ENCODE data around the gene RRAS. TPM values are rescaled to one million over a fixed set of nuclear protein-coding genes. Genes with fewer than 3 reads are reported as not detected.

Gene RRAS
- total RNA-seq, 1 donor from 2014 or later, result 110 TPM

Other genes starting within 250 kb of the RRAS start
- gene PTH2, start 216.7 kb downstream of the RRAS start, total RNA-seq, result not detected in 2 replicates
- gene GFY, start 214.8 kb downstream of the RRAS start, total RNA-seq, result not detected in 2 replicates
- not detected in 2 replicates for gene SLC17A7, start 198.6 kb downstream of the RRAS start, total RNA-seq
- gene PIH1D1, start 188.3 kb downstream of the RRAS start, total RNA-seq, result 66.3 and 85.3 TPM in 2 replicates
- gene ALDH16A1, start 186.9 kb downstream of the RRAS start, total RNA-seq, result 50.8 and 51.3 TPM in 2 replicates
- gene FLT3LG, start 165.9 kb downstream of the RRAS start, total RNA-seq, result 3.1 and 4.4 TPM in 2 replicates
- gene RPL13A, start 152.5 kb downstream of the RRAS start, total RNA-seq, result 1,767 and 2,462 TPM in 2 replicates
- 3,090 and 4,095 TPM in 2 replicates for gene RPS11, start 143.7 kb downstream of the RRAS start, total RNA-seq
- 167 and 217 TPM in 2 replicates for gene FCGRT, start 127.5 kb downstream of the RRAS start, total RNA-seq
- 71.5 and 95.5 TPM in 2 replicates for gene RCN3, start 112.1 kb downstream of the RRAS start, total RNA-seq
- 79.9 and 91.1 TPM in 2 replicates for gene NOSIP, start 59.6 kb downstream of the RRAS start, total RNA-seq
- 1.6 and 12.2 TPM in 2 replicates for gene PRRG2, start 58.8 kb downstream of the RRAS start, total RNA-seq
- 13.4 and 26.1 TPM in 2 replicates for gene PRR12, start 49.0 kb downstream of the RRAS start, total RNA-seq
- 47.0 and 68.6 TPM in 2 replicates for gene SCAF1, start 2.1 kb upstream of the RRAS start, total RNA-seq
- gene IRF3, start 25.7 kb upstream of the RRAS start, total RNA-seq, result 36.9 and 46.9 TPM in 2 replicates
- gene BCL2L12, start 25.8 kb upstream of the RRAS start, total RNA-seq, result 18.6 and 21.2 TPM in 2 replicates
- 266 and 283 TPM in 2 replicates for gene PRMT1, start 37.1 kb upstream of the RRAS start, total RNA-seq
- 1.5 and 1.8 TPM in 2 replicates for gene ADM5, start 49.5 kb upstream of the RRAS start, total RNA-seq
- gene CPT1C, start 51.0 kb upstream of the RRAS start, total RNA-seq, result 18.6 and 28.4 TPM in 2 replicates
- gene TSKS, start 123.2 kb upstream of the RRAS start, total RNA-seq, result not detected in 2 replicates
- gene AP2A1, start 126.9 kb upstream of the RRAS start, total RNA-seq, result 146 and 147 TPM in 2 replicates
- gene FUZ, start 173.1 kb upstream of the RRAS start, total RNA-seq, result 10.0 and 14.5 TPM in 2 replicates
- gene MED25, start 178.1 kb upstream of the RRAS start, total RNA-seq, result 35.3 and 47.6 TPM in 2 replicates
- gene PTOV1, start 211.0 kb upstream of the RRAS start, total RNA-seq, result 88.0 and 137 TPM in 2 replicates
- gene PNKP, start 227.4 kb upstream of the RRAS start, total RNA-seq, result 68.3 and 81.3 TPM in 2 replicates
- gene AKT1S1, start 237.2 kb upstream of the RRAS start, total RNA-seq, result 39.6 and 44.9 TPM in 2 replicates
- 27.3 and 35.6 TPM in 2 replicates for gene TBC1D17, start 237.6 kb upstream of the RRAS start, total RNA-seq

Measured in glomerular endothelial cell (primary cell).